Measurements from ENCODE around the gene RGR.

Gene RGR

DNA sequence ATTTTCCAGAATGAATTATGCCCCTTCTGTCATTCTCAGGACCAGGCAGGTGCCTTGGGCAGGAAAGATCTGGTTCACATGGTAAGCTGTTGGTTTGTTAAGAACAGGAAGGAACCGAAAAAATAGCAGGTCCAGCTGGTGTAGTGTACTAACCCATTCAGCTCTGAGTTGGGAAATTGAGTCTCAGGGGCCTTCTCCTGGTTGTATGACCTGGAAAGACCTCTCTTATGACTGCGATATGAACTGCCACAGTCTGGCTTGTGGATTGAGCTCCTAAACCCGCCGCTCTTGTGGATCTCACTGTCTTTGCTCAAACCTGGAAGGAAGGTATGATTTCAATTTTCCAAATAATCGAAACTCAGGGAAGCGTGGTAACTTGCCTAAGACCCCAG, 8.1 kb upstream of the RGR start:
- ChIA-PET CTCF (interaction anchor here (1.2 to 2.0 kb wide), 3 partner anchors 22 to 30 kb away, joined by 3 to 5 read pairs (median 3); no protein-coding TSS in a partner anchor), POLR2A (no interaction called here)
- no peak for DNase-seq (ENCODE audit: extremely low spot score)
- TF ChIP-seq, protein P1, sequence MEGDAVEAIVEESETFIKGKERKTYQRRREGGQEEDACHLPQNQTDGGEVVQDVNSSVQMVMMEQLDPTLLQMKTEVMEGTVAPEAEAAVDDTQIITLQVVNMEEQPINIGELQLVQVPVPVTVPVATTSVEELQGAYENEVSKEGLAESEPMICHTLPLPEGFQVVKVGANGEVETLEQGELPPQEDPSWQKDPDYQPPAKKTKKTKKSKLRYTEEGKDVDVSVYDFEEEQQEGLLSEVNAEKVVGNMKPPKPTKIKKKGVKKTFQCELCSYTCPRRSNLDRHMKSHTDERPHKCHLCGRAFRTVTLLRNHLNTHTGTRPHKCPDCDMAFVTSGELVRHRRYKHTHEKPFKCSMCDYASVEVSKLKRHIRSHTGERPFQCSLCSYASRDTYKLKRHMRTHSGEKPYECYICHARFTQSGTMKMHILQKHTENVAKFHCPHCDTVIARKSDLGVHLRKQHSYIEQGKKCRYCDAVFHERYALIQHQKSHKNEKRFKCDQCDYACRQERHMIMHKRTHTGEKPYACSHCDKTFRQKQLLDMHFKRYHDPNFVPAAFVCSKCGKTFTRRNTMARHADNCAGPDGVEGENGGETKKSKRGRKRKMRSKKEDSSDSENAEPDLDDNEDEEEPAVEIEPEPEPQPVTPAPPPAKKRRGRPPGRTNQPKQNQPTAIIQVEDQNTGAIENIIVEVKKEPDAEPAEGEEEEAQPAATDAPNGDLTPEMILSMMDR (IDR thresholded peaks at IDR 0.05; ENCODE audit: control extremely low read depth, extremely low read depth, low read depth, missing control alignments), result no peak

DNA sequence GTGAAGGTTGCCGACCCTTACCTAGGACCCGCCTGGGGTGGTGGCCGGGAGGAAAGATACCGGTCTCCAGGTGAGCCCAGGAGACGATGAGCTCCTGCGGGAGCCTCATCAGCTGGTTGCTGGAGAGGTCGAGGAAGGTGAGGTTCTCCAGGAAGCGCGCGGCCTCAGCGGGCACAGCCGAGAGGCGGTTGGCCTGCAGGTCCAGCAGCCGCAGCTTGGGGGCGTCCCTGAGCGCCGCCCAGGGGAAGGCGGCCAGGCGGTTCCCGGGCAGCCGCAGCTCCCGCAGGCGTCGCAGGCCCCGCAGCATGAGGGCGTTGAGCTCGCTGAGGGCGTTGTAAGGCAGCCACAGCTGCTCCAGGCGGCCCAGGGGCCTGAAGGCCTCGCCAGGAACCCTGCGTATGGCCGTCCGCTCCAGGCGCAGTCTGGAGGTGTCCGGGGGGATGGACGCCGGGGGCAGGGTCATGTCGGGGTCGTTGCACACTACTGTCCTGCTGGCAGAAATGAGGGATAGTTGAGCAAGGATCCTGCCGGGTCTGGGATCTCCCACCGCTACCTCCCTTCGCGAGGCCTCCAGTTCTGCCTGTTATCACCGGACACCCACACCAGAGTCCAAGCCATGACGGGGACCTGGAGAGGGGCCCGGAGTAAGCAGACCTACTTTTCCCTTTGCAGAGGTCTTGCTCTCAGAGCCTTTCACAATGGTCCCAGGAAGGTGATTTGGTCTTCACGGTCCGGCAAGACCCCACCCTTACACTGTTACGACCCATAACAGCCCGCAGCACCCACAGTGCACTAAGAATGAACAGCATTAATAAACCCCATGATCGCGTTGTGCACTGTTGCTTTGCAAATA, 7.4 kb upstream of the RGR start:
- DNase-seq (ENCODE audit: extremely low spot score), result no peak
- ChIA-PET CTCF (interaction anchor here (1.2 to 2.0 kb wide), 3 partner anchors 23 to 30 kb away, joined by 3 to 5 read pairs (median 3); no protein-coding TSS in a partner anchor), POLR2A (no interaction called here)
- TF ChIP-seq, protein P1 (IDR thresholded peaks at IDR 0.05; ENCODE audit: control extremely low read depth, extremely low read depth, low read depth, missing control alignments), result no peak

DNA sequence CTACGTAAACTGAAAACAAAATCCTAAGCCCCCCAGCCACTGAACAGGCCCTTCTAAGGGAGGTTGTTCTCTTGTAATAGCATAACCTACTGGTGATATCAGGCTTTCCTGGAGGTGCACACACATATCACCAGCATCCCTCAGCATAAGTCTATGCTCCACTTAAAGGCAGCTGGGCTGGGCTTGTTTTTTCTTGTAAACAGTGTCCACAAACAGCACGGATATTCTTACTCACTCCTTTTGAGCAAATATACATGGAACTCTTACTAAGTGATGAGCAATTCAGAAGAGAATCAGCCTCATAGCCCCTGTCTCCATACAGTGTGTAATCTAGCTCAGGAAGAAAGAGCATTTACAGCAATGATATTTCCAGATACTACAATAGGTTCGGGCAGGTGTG, 5.9 kb upstream of the RGR start:
- POLR2A ChIA-PET, result no interaction called here
- TF ChIP-seq, protein P1 (IDR thresholded peaks at IDR 0.05; ENCODE audit: control extremely low read depth, extremely low read depth, low read depth, missing control alignments), result no peak
- DNase-seq (ENCODE audit: extremely low spot score), result no peak
- CTCF ChIA-PET, result interaction anchor here (0.8 to 1.8 kb wide), 4 partner anchors 12 to 298 kb away, joined by 3 to 7 read pairs (median 5); no protein-coding TSS in a partner anchor

DNA sequence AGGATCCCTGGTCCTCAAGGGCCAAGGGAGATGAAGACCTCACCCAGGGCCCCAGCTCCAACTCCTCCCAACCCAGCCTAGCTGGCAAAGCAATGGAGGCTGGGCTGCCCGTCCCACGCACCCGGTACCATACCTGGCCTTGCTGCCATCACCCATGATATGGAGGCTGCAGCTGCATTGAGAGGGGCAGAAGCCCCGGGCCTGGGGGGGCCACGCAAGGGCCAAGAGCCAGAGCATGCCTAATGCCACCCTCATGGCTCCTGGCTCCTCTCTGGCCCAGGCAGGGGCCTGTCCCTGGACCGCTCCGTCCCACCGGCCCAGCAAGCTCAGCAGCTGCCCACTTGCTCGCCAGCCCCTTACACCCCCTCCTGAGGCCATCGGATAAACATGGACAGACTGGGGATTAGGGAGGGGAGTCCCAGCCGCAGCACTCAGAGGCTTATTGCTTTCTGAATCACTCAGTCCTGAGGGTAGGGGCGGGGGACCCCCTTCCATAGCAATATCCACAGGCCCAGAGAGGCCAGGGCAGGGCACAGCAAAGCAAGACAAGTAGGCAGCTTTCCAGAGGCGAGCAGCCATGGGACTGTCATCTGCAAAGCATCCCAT, 3.6 kb upstream of the RGR start, which contains the start of gene LRIT1:
Gene LRIT1, minus strand, starts transcription at position 362 of the 606 bp plus-strand sequence. Its CDS starts 107 bp downstream, at position 255.
- ChIA-PET CTCF (interaction anchor here (1.3 to 2.2 kb wide), 2 partner anchors 24 to 39 kb away, joined by 3 to 8 read pairs; no protein-coding TSS in a partner anchor), POLR2A (no interaction called here)
- DNase-seq (ENCODE audit: extremely low spot score), result no peak
- TF ChIP-seq, protein P1 (IDR thresholded peaks at IDR 0.05; ENCODE audit: control extremely low read depth, extremely low read depth, low read depth, missing control alignments), result no peak

DNA sequence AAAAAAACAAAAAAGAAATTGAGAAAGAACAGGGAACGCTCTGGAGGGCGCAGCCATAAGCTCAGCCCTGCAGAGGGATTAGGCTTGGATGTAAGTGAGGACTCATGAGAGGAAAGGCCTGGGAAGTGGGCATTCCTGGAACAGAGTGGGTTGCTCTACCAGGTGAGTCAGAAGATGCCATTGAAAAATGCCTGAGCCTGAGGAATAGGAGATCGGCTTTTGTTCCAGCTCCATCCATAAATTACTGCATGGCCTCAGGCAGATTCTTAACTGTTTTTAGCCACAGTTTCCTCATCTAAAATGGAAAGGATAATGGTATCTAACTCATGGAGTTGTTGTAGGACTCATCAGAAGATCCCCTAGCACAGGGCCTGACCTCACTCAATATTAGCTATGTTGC, 1.1 kb upstream of the RGR start:
- no peak for DNase-seq (ENCODE audit: extremely low spot score)
- TF ChIP-seq, protein P1 (IDR thresholded peaks at IDR 0.05; ENCODE audit: control extremely low read depth, extremely low read depth, low read depth, missing control alignments), result no peak
- ChIA-PET CTCF (interaction anchor here (0.7 to 1.2 kb wide), 4 partner anchors 20 to 293 kb away, joined by 3 to 5 read pairs (median 3); no protein-coding TSS in a partner anchor), POLR2A (interaction anchor here (0.6 kb wide), 1 partner anchor 361 kb away, joined by 3 read pairs; no protein-coding TSS in a partner anchor)

DNA sequence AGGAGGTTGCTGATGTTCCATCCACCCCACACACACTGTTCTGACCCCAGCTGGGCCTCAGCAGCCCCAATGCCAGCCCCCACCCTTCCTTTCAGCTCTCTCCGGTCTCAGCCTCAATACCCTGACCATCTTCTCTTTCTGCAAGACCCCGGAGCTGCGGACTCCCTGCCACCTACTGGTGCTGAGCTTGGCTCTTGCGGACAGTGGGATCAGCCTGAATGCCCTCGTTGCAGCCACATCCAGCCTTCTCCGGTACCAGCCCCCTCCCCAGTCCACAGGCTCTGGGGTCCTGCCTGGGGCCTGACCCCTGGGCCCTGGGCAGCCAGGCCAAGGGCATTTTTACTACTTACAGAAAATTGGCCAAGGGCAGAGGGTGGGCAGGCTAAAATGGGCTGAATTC, 2.6 kb downstream of the RGR start:
- ChIA-PET POLR2A (no interaction called here), CTCF (interaction anchor here (1.1 to 2.4 kb wide), 3 partner anchors 9 to 290 kb away, joined by 4 to 8 read pairs (median 6); no protein-coding TSS in a partner anchor)
- TF ChIP-seq, protein P1 (IDR thresholded peaks at IDR 0.05; ENCODE audit: control extremely low read depth, extremely low read depth, low read depth, missing control alignments), result no peak
- no peak for DNase-seq (ENCODE audit: extremely low spot score)

Measured in GM10248 (cell line).